Stimulated activated CD4-positive, alpha-beta T cell treated with anti-CD3 and anti-CD28 coated beads, Interleukin-1b, Interleukin-23, amount 100 ng/mL, for 48 hours (primary cell): ENCODE results near the gene CNNM2.
"Not testable (repeated sequence)": the region's sequence is repeated elsewhere in the genome, so short reads cannot be mapped to it uniquely, and the experiment has no call there.

Experiments
- DNase-seq: peaks from one replicate; pipeline ENCODE4 v3.0.0-alpha.2; 2020

The CNNM2 gene

GRCh38 chr10:102970562-102971340, 52.7 kb downstream of the CNNM2 start:
- no peak for DNase-seq

- no peak for DNase-seq
These were observed 57.6 kb downstream of the CNNM2 start for GRCh38 chr10:102975483-102976379.

GRCh38 chr10:102976380-102976726, 58.3 kb downstream of the CNNM2 start:
- not testable (repeated sequence) for DNase-seq

- DNase-seq = no peak
These were observed 64.2 kb downstream of the CNNM2 start for GRCh38 chr10:102982296-102982695.

GRCh38 chr10:102984086-102984485, 66.0 kb downstream of the CNNM2 start:
- no peak for DNase-seq

- DNase-seq = no peak
These were observed 67.7 kb downstream of the CNNM2 start for GRCh38 chr10:102985811-102986210.

- no peak for DNase-seq
These were observed 70.6 kb downstream of the CNNM2 start for GRCh38 chr10:102988404-102989314.

GRCh38 chr10:102994531-102995295, 76.6 kb downstream of the CNNM2 start:
- no peak for DNase-seq

- no peak for DNase-seq
These were observed 78.8 kb downstream of the CNNM2 start for GRCh38 chr10:102996876-102997275.

GRCh38 chr10:102997998-102998397, 79.9 kb downstream of the CNNM2 start:
- no peak for DNase-seq

- DNase-seq = no peak
These were observed 80.4 kb downstream of the CNNM2 start for GRCh38 chr10:102998399-102998907.

- not testable (repeated sequence) for DNase-seq
These were observed 82.0 kb downstream of the CNNM2 start for GRCh38 chr10:103000050-103000449.

- DNase-seq = no peak
These were observed 88.9 kb downstream of the CNNM2 start for GRCh38 chr10:103007017-103007416.

GRCh38 chr10:103013416-103013815, 95.3 kb downstream of the CNNM2 start:
- no peak for DNase-seq

- DNase-seq = no peak
These were observed 101.3 kb downstream of the CNNM2 start for GRCh38 chr10:103019425-103019824.

- DNase-seq = no peak
These were observed 103.2 kb downstream of the CNNM2 start for GRCh38 chr10:103021150-103021899.

GRCh38 chr10:103021900-103022293, 103.8 kb downstream of the CNNM2 start:
- no peak for DNase-seq

- DNase-seq = no peak
These were observed 107.6 kb downstream of the CNNM2 start for GRCh38 chr10:103025696-103026095.

- no peak for DNase-seq
These were observed 120.5 kb downstream of the CNNM2 start for GRCh38 chr10:103038570-103038969.

GRCh38 chr10:103040418-103040817, 122.3 kb downstream of the CNNM2 start:
- no peak for DNase-seq

- DNase-seq = no peak
These were observed 123.3 kb downstream of the CNNM2 start for GRCh38 chr10:103041391-103041790.
